ENCODE data around the gene METTL24. TPM values are rescaled to one million over a fixed set of nuclear protein-coding genes. Genes with fewer than 3 reads are reported as not detected.

METTL24 gene
- total RNA-seq, 1 donor from 2014 or later = 0.67 TPM

DNA sequence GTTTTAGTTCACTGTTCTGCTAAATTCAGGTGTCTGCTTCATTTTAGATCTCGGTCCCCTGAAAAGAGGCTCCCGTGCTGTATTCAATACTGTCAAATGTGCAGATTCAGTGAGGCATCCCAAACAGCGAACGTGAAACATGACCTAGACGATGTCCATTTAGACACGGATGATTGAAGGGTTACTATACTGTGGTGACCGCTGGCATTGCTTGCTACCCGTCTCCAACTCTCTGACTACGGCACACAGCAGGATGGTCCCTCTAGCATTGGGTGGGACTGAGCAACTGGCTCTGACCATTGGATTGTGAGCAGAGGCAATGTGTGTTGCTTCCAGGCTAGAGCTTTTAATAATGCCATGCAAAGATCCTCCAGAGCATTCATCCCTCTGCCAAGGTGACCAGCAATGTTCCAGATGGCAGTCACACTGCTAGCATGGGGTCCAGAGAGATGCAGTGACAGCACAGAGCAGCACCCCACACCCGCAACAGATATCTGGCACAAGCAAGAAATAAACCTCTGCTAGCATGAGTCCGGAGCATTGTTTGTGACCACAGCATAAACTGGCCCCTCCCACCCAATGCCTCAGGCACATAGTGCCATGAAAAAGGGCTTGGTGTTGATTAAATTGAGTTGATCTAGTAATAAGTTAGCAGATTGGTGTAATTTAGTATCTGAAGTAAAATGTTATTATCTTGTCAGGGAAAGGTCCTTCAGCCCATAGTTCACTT is 9.0 kb downstream of the METTL24 start:
- H3K36me3 Mint-ChIP-seq (ENCODE audit: low read depth) = peaks cover 1% of the 10 kb centered on the region
- H3K27ac Mint-ChIP-seq (ENCODE audit: unreplicated experiment) = no peak overlapping the region

GRCh38 chr6:110345025-110345424 is 13.1 kb downstream of the METTL24 start:
- DNase-seq (ENCODE audit: low spot score) = no peak
- Mint-ChIP-seq H3K9me3 (ENCODE audit: low read depth) (no peaks in the 10 kb centered on the region), H3K36me3 (ENCODE audit: low read depth) (no peaks in the 10 kb centered on the region)

More for the DNA sequence above, 9.0 kb downstream of the METTL24 start:
- TF ChIP-seq, protein P1, sequence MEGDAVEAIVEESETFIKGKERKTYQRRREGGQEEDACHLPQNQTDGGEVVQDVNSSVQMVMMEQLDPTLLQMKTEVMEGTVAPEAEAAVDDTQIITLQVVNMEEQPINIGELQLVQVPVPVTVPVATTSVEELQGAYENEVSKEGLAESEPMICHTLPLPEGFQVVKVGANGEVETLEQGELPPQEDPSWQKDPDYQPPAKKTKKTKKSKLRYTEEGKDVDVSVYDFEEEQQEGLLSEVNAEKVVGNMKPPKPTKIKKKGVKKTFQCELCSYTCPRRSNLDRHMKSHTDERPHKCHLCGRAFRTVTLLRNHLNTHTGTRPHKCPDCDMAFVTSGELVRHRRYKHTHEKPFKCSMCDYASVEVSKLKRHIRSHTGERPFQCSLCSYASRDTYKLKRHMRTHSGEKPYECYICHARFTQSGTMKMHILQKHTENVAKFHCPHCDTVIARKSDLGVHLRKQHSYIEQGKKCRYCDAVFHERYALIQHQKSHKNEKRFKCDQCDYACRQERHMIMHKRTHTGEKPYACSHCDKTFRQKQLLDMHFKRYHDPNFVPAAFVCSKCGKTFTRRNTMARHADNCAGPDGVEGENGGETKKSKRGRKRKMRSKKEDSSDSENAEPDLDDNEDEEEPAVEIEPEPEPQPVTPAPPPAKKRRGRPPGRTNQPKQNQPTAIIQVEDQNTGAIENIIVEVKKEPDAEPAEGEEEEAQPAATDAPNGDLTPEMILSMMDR (IDR thresholded peaks at IDR 0.05) = no peak
- Mint-ChIP-seq H3K4me1 (ENCODE audit: low read depth) (peaks cover 9% of the 10 kb centered on the region), H3K27me3 (ENCODE audit: low read depth) (peaks cover 14% of the 10 kb centered on the region), H3K4me3 (ENCODE audit: unreplicated experiment) (no peak overlapping the region), H3K9me3 (ENCODE audit: low read depth) (no peaks in the 10 kb centered on the region)
- no peak for DNase-seq (ENCODE audit: low spot score)

GRCh38 chr6:110342759-110343158 is 15.4 kb downstream of the METTL24 start:
- Mint-ChIP-seq H3K27me3 (ENCODE audit: low read depth) (peaks cover 23% of the 10 kb centered on the region), H3K4me1 (ENCODE audit: low read depth) (peaks cover 6% of the 10 kb centered on the region), H3K36me3 (ENCODE audit: low read depth) (no peaks in the 10 kb centered on the region), H3K4me3 (ENCODE audit: unreplicated experiment) (no peak overlapping the region), H3K9me3 (ENCODE audit: low read depth) (no peaks in the 10 kb centered on the region), H3K27ac (ENCODE audit: unreplicated experiment) (no peak overlapping the region)
- TF ChIP-seq, protein P1 (IDR thresholded peaks at IDR 0.05) = no peak
- DNase-seq (ENCODE audit: low spot score) = no peak

More at GRCh38 chr6:110345025-110345424, 13.1 kb downstream of the METTL24 start:
- Mint-ChIP-seq H3K27ac (ENCODE audit: unreplicated experiment) (no peak overlapping the region), H3K4me3 (ENCODE audit: unreplicated experiment) (no peak overlapping the region), H3K27me3 (ENCODE audit: low read depth) (peaks cover 20% of the 10 kb centered on the region), H3K4me1 (ENCODE audit: low read depth) (peaks cover 5% of the 10 kb centered on the region)
- TF ChIP-seq, protein P1 (IDR thresholded peaks at IDR 0.05) = no peak

DNA sequence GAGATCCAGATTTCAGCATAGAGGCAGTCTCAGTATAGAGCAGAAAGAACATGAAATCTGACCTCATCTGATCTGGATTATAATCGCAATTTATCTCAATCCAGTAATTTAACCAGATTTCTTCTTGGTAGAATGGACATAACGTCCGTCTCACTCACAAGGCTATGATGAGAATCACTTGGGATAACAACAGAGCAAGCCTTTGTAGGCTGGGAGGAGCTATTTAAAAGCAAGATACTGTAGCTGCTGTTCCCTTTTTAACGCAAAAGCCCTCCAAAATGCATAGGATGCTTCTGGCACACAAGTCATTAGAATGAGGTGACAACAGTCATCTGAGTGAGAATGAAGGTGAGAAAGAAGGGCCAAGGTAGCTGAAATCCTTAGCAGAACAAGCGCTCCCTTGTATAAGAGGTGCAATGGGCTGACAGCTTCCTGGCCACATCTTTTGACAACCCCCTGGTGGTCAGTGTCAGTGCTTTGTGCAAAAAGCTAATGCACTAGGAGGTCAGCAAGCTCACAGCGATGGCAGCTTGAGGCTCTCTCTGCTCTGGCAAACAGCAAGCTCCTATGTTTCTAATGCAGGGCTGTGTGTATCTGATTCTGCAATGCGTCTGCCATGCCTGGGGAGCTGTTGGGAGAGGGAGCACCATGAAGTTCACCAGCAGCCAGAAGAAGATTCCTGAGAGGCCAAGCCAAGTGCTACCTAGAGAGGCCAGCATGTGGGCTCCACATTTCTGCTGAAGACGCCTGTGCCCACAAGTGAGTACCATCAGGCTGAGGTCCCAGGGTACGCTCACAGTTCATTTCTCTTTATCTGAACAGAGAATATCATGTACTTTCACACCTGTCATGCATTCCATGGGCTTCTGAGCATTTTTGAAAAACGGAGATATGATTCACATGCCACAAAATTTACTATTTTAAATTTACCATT is 16.2 kb downstream of the METTL24 start:
- Mint-ChIP-seq H3K4me3 (ENCODE audit: unreplicated experiment) (no peak overlapping the region), H3K27ac (ENCODE audit: unreplicated experiment) (no peak overlapping the region), H3K9me3 (ENCODE audit: low read depth) (no peaks in the 10 kb centered on the region), H3K4me1 (ENCODE audit: low read depth) (peaks cover 8% of the 10 kb centered on the region), H3K27me3 (ENCODE audit: low read depth) (peaks cover 25% of the 10 kb centered on the region), H3K36me3 (ENCODE audit: low read depth) (no peaks in the 10 kb centered on the region)
- TF ChIP-seq, protein P1 (IDR thresholded peaks at IDR 0.05) = peak; percentile 63
- no peak for DNase-seq (ENCODE audit: low spot score)

GRCh38 chr6:110341067-110341466 is 17.1 kb downstream of the METTL24 start:
- peaks cover 21% of the 10 kb centered on the region for H3K27me3 Mint-ChIP-seq (ENCODE audit: low read depth)
- no peak overlapping the region for H3K4me3 Mint-ChIP-seq (ENCODE audit: unreplicated experiment)

More at GRCh38 chr6:110341067-110341466, 17.1 kb downstream of the METTL24 start:
- DNase-seq (ENCODE audit: low spot score) = no peak
- TF ChIP-seq, protein P1 (IDR thresholded peaks at IDR 0.05) = no peak
- Mint-ChIP-seq H3K9me3 (ENCODE audit: low read depth) (no peaks in the 10 kb centered on the region), H3K27ac (ENCODE audit: unreplicated experiment) (no peak overlapping the region), H3K4me1 (ENCODE audit: low read depth) (peaks cover 8% of the 10 kb centered on the region), H3K36me3 (ENCODE audit: low read depth) (no peaks in the 10 kb centered on the region)

Data from chondrocyte (in vitro differentiated cells).